ENCODE measurements around the gene CCBE1.
"Not testable (repeated sequence)": the region's sequence is repeated elsewhere in the genome, so short reads cannot be mapped to it uniquely, and the experiment has no call there.

CCBE1 gene

DNA sequence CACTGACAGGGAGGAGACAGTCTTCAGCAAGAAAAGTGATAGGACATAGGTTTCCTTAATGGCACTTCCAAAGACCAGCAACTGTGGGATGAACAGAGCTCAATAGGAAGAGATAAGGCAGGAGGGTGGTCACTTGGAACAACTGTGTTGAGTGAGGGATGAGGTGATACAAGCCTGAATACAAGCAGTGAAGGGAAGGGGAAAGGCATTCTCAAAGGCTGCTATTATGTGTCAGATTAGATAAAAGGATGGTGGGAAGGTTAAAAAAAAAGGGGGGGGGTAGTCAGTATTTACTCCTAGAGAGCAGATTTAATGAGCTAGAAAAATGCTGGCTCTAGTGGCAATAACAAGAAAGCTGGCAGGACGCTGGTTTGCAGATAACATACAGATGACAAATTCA is 25.7 kb downstream of the CCBE1 start:
- Histone ChIP-seq H3K9me3 (ENCODE audit: control insufficient read depth in 5 of 5, low read length in 5 of 5) (no peaks in the 10 kb centered on the region), H3K4me3 (ENCODE audit: low read depth in 1 of 5, low read length in 5 of 5) (no peak overlapping the region), H3K27me3 (ENCODE audit: control insufficient read depth in 5 of 5, insufficient read depth in 4 of 5, low read length in 5 of 5) (no peaks in the 10 kb centered on the region), H3K36me3 (ENCODE audit: control insufficient read depth in 5 of 5, insufficient read depth in 5 of 5, low read length in 5 of 5) (no peaks in the 10 kb centered on the region), H3K4me1 (ENCODE audit: control insufficient read depth in 5 of 5, insufficient read depth in 5 of 5, low read length in 5 of 5) (peaks cover 0 to 29% (median 8%) of the 10 kb centered on the region in 5 donors), H3K9ac (ENCODE audit: low read length in 5 of 5) (no peak overlapping the region), H3K27ac (ENCODE audit: low read depth, low read length) (no peak overlapping the region)

DNA sequence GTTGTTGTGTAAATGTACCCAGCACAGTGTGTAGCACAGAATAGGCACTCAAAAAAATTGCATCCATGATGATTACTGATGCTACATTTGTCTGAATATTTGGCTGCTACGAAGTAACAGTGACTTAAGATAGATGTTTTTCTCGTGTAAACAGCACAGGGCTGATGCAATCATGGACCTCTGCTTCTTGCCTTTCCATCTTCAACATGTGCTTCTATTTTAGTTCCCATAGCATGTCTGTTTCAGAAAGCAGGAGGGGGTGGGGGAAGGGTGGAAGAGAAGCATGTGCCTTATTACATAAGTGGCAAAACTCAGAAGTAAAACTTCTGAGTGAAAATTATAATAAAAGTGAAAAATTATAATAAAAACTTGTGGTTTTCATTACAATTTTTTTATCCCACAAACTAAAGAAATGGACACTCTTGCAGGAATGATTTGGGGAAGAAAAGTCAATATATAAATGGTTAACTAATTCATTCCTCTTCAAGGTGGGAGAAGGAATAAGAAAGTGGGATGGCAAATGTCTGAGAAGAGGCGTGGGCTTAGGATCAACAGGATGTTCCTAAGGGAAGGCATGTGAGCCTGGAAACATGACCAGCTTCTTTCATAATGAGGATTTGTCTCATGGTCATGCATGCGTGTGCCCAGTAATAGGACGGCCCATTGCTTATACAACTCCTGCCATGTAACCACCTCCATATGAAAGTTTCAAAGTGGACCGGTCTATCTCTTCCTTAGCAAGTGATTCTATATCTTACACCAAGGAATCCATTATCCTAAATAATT is 27.2 kb downstream of the CCBE1 start:
- H3K27me3 ChIP-seq (ENCODE audit: control insufficient read depth in 5 of 5, insufficient read depth in 4 of 5, low read length in 5 of 5), result peaks cover 0 to 3% (median 0%) of the 10 kb centered on the region in 5 donors
- peaks cover 2 to 33% (median 8%) of the 10 kb centered on the region in 5 donors for H3K4me1 ChIP-seq (ENCODE audit: control insufficient read depth in 5 of 5, insufficient read depth in 5 of 5, low read length in 5 of 5)
- no peaks in the 10 kb centered on the region for H3K36me3 ChIP-seq (ENCODE audit: control insufficient read depth in 5 of 5, insufficient read depth in 5 of 5, low read length in 5 of 5)
- H3K9me3 ChIP-seq (ENCODE audit: control insufficient read depth in 5 of 5, low read length in 5 of 5), result no peaks in the 10 kb centered on the region
- no peak overlapping the region for H3K9ac ChIP-seq (ENCODE audit: low read length in 5 of 5)
- no peak overlapping the region for H3K27ac ChIP-seq (ENCODE audit: low read depth, low read length)
- no peak overlapping the region for H3K4me3 ChIP-seq (ENCODE audit: low read depth in 1 of 5, low read length in 5 of 5)

DNA sequence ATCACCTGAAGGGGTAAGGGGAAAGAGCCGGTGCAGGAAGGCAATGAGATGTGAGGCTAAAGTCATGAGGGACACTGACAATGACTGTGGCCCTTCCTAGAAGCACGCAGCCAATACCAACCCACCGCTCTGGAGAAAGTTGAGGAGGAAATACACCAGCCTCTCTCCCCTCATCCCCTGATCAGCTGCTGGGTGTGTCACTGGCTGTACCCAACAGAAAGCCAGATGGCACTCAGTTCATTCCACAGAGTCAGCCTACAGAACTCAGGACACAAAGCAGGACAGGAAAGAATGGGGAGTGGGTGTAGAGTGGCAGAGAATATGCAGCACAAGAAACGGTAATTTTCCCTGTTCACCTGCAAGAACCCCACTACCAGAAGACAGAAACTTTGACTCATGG is 29.7 kb downstream of the CCBE1 start:
- Histone ChIP-seq H3K27ac (ENCODE audit: low read depth, low read length) (no peak overlapping the region), H3K9me3 (ENCODE audit: control insufficient read depth in 5 of 5, low read length in 5 of 5) (no peaks in the 10 kb centered on the region), H3K27me3 (ENCODE audit: control insufficient read depth in 5 of 5, insufficient read depth in 4 of 5, low read length in 5 of 5) (peaks cover 0 to 3% (median 0%) of the 10 kb centered on the region in 5 donors), H3K4me1 (ENCODE audit: control insufficient read depth in 5 of 5, insufficient read depth in 5 of 5, low read length in 5 of 5) (peaks cover 2 to 21% (median 6%) of the 10 kb centered on the region in 5 donors), H3K4me3 (ENCODE audit: low read depth in 1 of 5, low read length in 5 of 5) (no peak overlapping the region), H3K36me3 (ENCODE audit: control insufficient read depth in 5 of 5, insufficient read depth in 5 of 5, low read length in 5 of 5) (no peaks in the 10 kb centered on the region), H3K9ac (ENCODE audit: low read length in 5 of 5) (no peak overlapping the region)

DNA sequence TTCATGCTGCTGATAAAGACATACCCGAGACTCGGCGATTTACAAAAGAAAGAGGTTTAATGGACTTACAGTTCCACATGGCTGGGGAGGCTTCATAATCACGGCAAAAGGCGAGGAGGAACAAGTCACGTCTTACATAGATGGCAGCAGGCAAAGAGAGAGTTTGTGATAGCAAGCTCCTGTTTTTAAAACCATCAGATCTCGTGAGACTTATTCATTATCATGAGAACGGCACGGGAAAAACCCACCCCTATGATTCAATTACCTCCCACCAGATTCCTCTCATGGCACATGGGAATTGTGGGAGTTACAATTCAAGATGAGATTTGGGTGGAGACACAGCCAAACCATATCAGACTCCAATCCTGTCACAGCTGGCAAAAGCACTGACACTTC is 31.2 kb downstream of the CCBE1 start:
- not testable (repeated sequence) for H3K9ac ChIP-seq (ENCODE audit: low read length in 5 of 5); H3K27me3 ChIP-seq (ENCODE audit: control insufficient read depth in 5 of 5, insufficient read depth in 4 of 5, low read length in 5 of 5); H3K4me1 ChIP-seq (ENCODE audit: control insufficient read depth in 5 of 5, insufficient read depth in 5 of 5, low read length in 5 of 5); H3K27ac ChIP-seq (ENCODE audit: low read depth, low read length); H3K4me3 ChIP-seq (ENCODE audit: low read depth in 1 of 5, low read length in 5 of 5); H3K36me3 ChIP-seq (ENCODE audit: control insufficient read depth in 5 of 5, insufficient read depth in 5 of 5, low read length in 5 of 5); H3K9me3 ChIP-seq (ENCODE audit: control insufficient read depth in 5 of 5, low read length in 5 of 5)

DNA sequence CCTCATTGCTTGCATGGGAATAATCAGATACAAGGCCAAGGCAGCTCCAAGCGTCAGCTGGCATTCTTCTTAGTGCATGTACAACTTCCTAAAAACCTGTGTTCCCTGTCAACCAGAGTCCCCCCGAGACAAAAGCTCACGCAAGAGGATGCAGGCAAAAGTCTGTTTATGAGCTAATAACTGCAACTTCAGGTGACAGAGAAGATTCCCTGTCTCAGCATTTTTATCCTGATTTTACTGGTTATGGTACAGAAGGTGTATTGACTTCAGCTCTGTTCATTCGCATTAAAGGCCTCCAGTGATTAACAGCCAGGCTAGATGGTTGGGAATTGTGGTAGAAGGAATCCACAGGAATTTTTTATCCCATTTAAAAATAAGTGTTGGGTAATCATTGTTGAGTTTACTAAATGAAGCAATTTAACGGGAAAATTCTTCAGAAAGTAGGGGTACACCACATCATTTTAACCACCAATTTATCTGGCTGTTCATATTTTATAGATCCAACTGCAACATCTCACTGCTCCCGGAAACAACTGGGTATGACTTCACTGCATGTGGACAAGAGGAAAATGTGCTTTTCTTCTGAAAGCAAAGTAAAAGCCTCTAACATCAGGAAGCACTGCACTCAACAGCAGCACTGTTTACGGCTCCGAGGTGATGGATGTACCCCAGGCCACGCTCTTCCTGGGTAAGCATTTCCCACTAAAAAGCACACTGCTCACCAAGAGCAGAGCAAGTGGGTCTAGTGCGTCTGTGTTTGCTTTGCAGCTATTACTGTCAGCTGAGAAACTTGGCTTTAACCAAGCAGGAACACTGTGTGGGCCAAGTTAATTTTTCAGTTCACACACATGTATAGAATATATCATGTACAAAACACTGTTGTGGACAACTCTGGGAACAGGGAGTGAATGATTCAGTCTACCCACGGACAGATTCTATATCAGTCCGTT is 31.9 kb downstream of the CCBE1 start:
- Histone ChIP-seq H3K9ac (ENCODE audit: low read length in 5 of 5) (no peak overlapping the region), H3K36me3 (ENCODE audit: control insufficient read depth in 5 of 5, insufficient read depth in 5 of 5, low read length in 5 of 5) (no peaks in the 10 kb centered on the region), H3K4me1 (ENCODE audit: control insufficient read depth in 5 of 5, insufficient read depth in 5 of 5, low read length in 5 of 5) (peaks cover 0 to 9% (median 2%) of the 10 kb centered on the region in 5 donors), H3K9me3 (ENCODE audit: control insufficient read depth in 5 of 5, low read length in 5 of 5) (no peaks in the 10 kb centered on the region), H3K4me3 (ENCODE audit: low read depth in 1 of 5, low read length in 5 of 5) (peak overlapping the region in 1 of 5 donors; percentile 6), H3K27ac (ENCODE audit: low read depth, low read length) (no peak overlapping the region), H3K27me3 (ENCODE audit: control insufficient read depth in 5 of 5, insufficient read depth in 4 of 5, low read length in 5 of 5) (peaks cover 0 to 3% (median 0%) of the 10 kb centered on the region in 5 donors)

DNA sequence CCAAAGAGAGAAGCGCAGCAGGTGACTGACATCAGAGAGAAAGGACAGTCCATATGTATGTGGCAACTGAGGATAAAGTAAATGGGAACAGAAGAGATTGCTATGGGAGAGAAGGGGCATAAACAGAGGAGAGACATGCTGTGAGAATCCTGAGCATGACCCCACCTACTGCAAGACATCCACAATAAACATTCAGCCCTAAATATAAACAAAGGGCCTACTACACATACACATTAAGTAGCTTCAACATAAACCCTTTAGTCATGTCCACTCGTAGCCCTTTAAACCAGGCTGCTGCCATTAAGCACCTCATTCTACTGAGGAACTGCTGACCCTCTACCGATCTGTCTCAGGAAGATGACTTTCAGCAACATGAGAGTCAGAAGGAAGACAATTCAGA is 32.9 kb downstream of the CCBE1 start:
- H3K4me1 ChIP-seq (ENCODE audit: control insufficient read depth in 5 of 5, insufficient read depth in 5 of 5, low read length in 5 of 5), result peaks cover 0 to 9% (median 2%) of the 10 kb centered on the region in 5 donors

DNA sequence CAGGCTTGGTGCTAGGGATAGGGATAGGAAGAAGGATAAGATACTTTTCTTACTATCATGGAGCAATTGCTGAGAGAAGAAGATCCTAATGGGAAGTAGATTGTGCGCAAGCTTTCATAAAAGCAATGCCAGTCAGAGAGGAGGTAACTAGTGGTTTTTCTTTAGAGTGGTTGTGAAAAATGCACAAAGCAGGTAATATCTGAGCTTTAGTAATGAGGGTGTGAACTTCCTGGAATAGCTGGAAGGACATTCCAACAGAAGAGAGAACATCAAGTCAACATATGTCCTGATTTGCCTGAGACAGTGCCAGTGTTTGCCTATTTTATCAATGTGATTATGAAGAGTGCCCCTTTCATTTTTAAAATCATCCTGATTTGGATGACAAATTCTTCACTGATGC is 34.1 kb downstream of the CCBE1 start:
- H3K27me3 ChIP-seq (ENCODE audit: control insufficient read depth in 5 of 5, insufficient read depth in 4 of 5, low read length in 5 of 5), result peaks cover 0 to 3% (median 0%) of the 10 kb centered on the region in 5 donors
- H3K36me3 ChIP-seq (ENCODE audit: control insufficient read depth in 5 of 5, insufficient read depth in 5 of 5, low read length in 5 of 5), result no peaks in the 10 kb centered on the region
- no peak overlapping the region for H3K27ac ChIP-seq (ENCODE audit: low read depth, low read length)
- H3K9me3 ChIP-seq (ENCODE audit: control insufficient read depth in 5 of 5, low read length in 5 of 5), result no peaks in the 10 kb centered on the region
- H3K4me1 ChIP-seq (ENCODE audit: control insufficient read depth in 5 of 5, insufficient read depth in 5 of 5, low read length in 5 of 5), result peaks cover 0 to 9% (median 2%) of the 10 kb centered on the region in 5 donors
- no peak overlapping the region for H3K9ac ChIP-seq (ENCODE audit: low read length in 5 of 5)
- no peak overlapping the region for H3K4me3 ChIP-seq (ENCODE audit: low read depth in 1 of 5, low read length in 5 of 5)

More for the DNA sequence above, 32.9 kb downstream of the CCBE1 start:
- H3K27ac ChIP-seq (ENCODE audit: low read depth, low read length), result no peak overlapping the region
- H3K36me3 ChIP-seq (ENCODE audit: control insufficient read depth in 5 of 5, insufficient read depth in 5 of 5, low read length in 5 of 5), result no peaks in the 10 kb centered on the region
- no peaks in the 10 kb centered on the region for H3K9me3 ChIP-seq (ENCODE audit: control insufficient read depth in 5 of 5, low read length in 5 of 5)
- no peak overlapping the region for H3K9ac ChIP-seq (ENCODE audit: low read length in 5 of 5)
- H3K4me3 ChIP-seq (ENCODE audit: low read depth in 1 of 5, low read length in 5 of 5), result no peak overlapping the region
- peaks cover 0 to 3% (median 0%) of the 10 kb centered on the region in 5 donors for H3K27me3 ChIP-seq (ENCODE audit: control insufficient read depth in 5 of 5, insufficient read depth in 4 of 5, low read length in 5 of 5)

DNA sequence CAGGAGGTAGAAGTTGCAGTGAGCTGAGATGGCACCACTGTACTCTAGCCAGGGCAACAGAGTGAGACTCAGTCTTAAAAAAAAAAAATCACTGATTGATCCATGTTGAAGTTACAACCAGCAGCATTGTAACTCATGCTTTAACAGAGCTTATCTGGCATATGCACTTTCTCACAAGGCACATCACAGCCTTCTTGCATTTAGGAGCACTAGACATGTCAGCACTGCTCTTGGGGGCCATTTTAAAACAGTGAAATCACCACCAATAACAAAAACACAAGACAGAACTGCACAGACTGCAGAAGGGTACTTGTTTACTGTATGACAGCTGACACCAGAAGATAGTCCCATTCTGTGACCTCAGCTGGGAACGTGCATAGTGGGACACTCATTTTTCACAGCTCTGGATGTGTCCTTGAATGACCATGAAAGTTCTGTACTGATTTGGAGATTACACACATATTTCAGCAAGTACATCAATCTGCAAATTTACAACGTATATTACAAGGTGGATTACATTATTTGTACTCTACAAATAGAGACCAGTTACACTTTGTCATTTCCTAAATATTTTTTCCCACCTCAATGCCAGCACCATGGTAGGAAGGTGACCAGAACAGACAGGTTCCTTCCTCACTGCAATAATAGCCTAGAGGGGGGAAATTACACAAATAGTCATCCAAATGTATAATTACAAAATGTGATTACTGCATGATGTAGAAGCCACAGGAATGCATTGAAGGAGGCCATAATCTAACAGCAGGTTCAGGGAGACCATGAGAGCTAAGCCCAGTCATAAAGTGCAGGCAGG is 35.1 kb downstream of the CCBE1 start:
- Histone ChIP-seq H3K36me3 (ENCODE audit: control insufficient read depth in 5 of 5, insufficient read depth in 5 of 5, low read length in 5 of 5) (no peaks in the 10 kb centered on the region), H3K27me3 (ENCODE audit: control insufficient read depth in 5 of 5, insufficient read depth in 4 of 5, low read length in 5 of 5) (peaks cover 0 to 3% (median 0%) of the 10 kb centered on the region in 5 donors), H3K9me3 (ENCODE audit: control insufficient read depth in 5 of 5, low read length in 5 of 5) (no peaks in the 10 kb centered on the region), H3K4me1 (ENCODE audit: control insufficient read depth in 5 of 5, insufficient read depth in 5 of 5, low read length in 5 of 5) (peaks cover 0 to 9% (median 2%) of the 10 kb centered on the region in 5 donors), H3K27ac (ENCODE audit: low read depth, low read length) (no peak overlapping the region), H3K4me3 (ENCODE audit: low read depth in 1 of 5, low read length in 5 of 5) (no peak overlapping the region), H3K9ac (ENCODE audit: low read length in 5 of 5) (no peak overlapping the region)

DNA sequence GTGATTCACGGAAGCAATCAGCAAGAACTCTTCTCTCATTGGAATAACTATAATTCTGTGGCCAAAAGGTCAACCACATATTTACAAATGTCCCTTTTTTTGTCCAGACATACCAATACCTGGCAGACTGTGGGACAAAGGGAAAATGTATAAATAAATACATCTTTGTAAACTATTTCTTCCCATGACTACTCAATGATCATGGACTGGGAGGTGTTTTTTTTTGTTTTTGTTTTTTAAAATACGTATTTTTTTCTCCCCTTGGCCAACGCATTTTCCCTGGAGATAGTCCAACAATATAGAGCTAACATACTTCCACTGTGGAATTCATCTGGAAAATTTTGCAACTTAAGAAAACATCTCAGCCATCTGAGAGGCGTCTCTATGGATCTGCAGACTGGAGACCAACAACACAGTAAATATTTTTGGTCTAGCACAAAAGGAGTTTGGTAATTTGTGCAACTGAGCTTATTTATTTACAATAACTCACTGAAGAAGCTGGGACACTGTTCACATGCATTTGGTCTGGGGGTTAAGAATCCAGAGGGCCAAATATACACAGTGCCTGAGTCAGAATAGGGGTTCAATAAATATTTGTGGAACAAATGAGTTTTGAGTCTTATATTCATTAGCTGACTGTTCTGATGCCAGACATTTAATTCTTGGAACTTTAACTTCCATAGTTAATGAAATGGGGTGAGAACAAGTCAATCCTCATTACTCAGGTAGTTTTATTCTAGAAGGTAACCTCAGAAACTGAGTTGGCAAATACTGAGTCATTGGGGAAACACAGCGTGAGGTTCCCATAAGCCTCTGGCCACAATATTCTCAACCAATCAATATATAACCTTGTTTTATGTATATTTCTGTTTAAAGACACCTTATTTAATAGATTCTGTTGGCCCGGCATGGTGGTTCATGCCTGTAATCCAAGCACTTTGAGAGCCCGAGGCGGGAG is 36.2 kb downstream of the CCBE1 start:
- Histone ChIP-seq H3K27ac (ENCODE audit: low read depth, low read length) (no peak overlapping the region), H3K9ac (ENCODE audit: low read length in 5 of 5) (no peak overlapping the region), H3K9me3 (ENCODE audit: control insufficient read depth in 5 of 5, low read length in 5 of 5) (no peaks in the 10 kb centered on the region), H3K27me3 (ENCODE audit: control insufficient read depth in 5 of 5, insufficient read depth in 4 of 5, low read length in 5 of 5) (peaks cover 0 to 3% (median 0%) of the 10 kb centered on the region in 5 donors), H3K4me3 (ENCODE audit: low read depth in 1 of 5, low read length in 5 of 5) (no peak overlapping the region), H3K4me1 (ENCODE audit: control insufficient read depth in 5 of 5, insufficient read depth in 5 of 5, low read length in 5 of 5) (peaks cover 0 to 9% (median 2%) of the 10 kb centered on the region in 5 donors), H3K36me3 (ENCODE audit: control insufficient read depth in 5 of 5, insufficient read depth in 5 of 5, low read length in 5 of 5) (no peaks in the 10 kb centered on the region)
